HG03280 (cell line): ENCODE data around the gene SH3BP2.

Experiments used
- ATAC-seq: cut with Tn5 transposase; IDR thresholded peaks from one replicate; pipeline ENCODE4 v1.9.1; 2021; ENCODE audit warnings: mild to moderate bottlenecking, moderate library complexity; ENCODE audit not compliant: unreplicated experiment

The SH3BP2 gene

GRCh38 chr4:2817701-2818350 is 24.9 kb downstream of the SH3BP2 start:
- no peak for ATAC-seq

- no peak for ATAC-seq
Observed at GRCh38 chr4:2818351-2818939, 25.6 kb downstream of the SH3BP2 start.

- ATAC-seq, result no peak
Observed at GRCh38 chr4:2819244-2820215, 26.6 kb downstream of the SH3BP2 start.

- no peak for ATAC-seq
Observed at GRCh38 chr4:2820216-2820982, 27.5 kb downstream of the SH3BP2 start.

GRCh38 chr4:2822461-2823300 is 29.8 kb downstream of the SH3BP2 start:
- ATAC-seq, result no peak

- no peak for ATAC-seq
Observed at GRCh38 chr4:2823301-2823670, 30.4 kb downstream of the SH3BP2 start.

- no peak for ATAC-seq
Observed at GRCh38 chr4:2823671-2824328, 30.9 kb downstream of the SH3BP2 start.

GRCh38 chr4:2824329-2824835 is 31.5 kb downstream of the SH3BP2 start:
- no peak for ATAC-seq

- no peak for ATAC-seq
Observed at GRCh38 chr4:2824836-2825381, 32.0 kb downstream of the SH3BP2 start.

- ATAC-seq, result no peak
Observed at GRCh38 chr4:2825740-2826139, 32.9 kb downstream of the SH3BP2 start.

GRCh38 chr4:2827071-2827873 is 34.4 kb downstream of the SH3BP2 start:
- ATAC-seq, result no peak

GRCh38 chr4:2827874-2828751 is 35.2 kb downstream of the SH3BP2 start:
- no peak for ATAC-seq

GRCh38 chr4:2828758-2829181 is 35.9 kb downstream of the SH3BP2 start:
- no peak for ATAC-seq

- no peak for ATAC-seq
Observed at GRCh38 chr4:2829321-2829932, 36.5 kb downstream of the SH3BP2 start.

GRCh38 chr4:2829933-2830451 is 37.1 kb downstream of the SH3BP2 start:
- ATAC-seq, result no peak
